HepG2 (cell line): ENCODE results near the gene TSC22D4. TPM values are rescaled to one million over a fixed set of nuclear protein-coding genes. Genes with fewer than 3 reads are reported as not detected.

Source experiments
- AKAP8 ChIP-seq: sonication (generic); formaldehyde crosslinking; IDR thresholded peaks from 2 replicates; pipeline ENCODE4 v1.5.1; 2020; ENCODE audit warnings: mild to moderate bottlenecking, missing genetic modification reagents
- BHLHE40 ChIP-seq: IDR thresholded peaks from 2 replicates; pipeline ENCODE4 v1.6.1; 2011; ENCODE audit warnings: low read length, improper control_type of control experiment
- NFIC ChIP-seq: IDR thresholded peaks from 2 replicates; pipeline ENCODE4 v1.6.1; 2012; ENCODE audit warnings: mild to moderate bottlenecking, low read length, inconsistent platforms
- NRL ChIP-seq: sonication (generic); formaldehyde crosslinking; IDR thresholded peaks from 2 replicates; pipeline ENCODE4 v1.5.0; 2020; ENCODE audit warnings: missing genetic modification reagents, mild to moderate bottlenecking, moderate library complexity, borderline replicate concordance
- POLR2G ChIP-seq: fragments of 200-400 bp; formaldehyde crosslinking; IDR thresholded peaks from 2 replicates; pipeline ENCODE4 v1.6.1; 2018; ENCODE audit warnings: mild to moderate bottlenecking, low read depth, low read length, moderate library complexity
- ZEB1 ChIP-seq: IDR thresholded peaks from 2 replicates; pipeline ENCODE4 v1.6.1; 2012; ENCODE audit warnings: mild to moderate bottlenecking, low read depth, inconsistent platforms; ENCODE audit not compliant: insufficient replicate concordance
- ZFP62 ChIP-seq: sonication (generic); formaldehyde crosslinking; IDR thresholded peaks from 2 replicates; pipeline ENCODE4 v1.4.0; 2020; ENCODE audit warnings: missing genetic modification reagents
- ZNF101 ChIP-seq: sonication (generic); formaldehyde crosslinking; IDR thresholded peaks from 2 replicates; pipeline ENCODE4 v1.4.0; 2020; ENCODE audit warnings: mild to moderate bottlenecking, low read depth, missing genetic modification reagents, borderline replicate concordance
- ZNF205 ChIP-seq: IDR thresholded peaks from 2 replicates; pipeline ENCODE4 v1.6.1; 2018; ENCODE audit warnings: missing biosample characterization, missing genetic modification reagents
- ZNF282 ChIP-seq: fragments of 450-650 bp; IDR thresholded peaks from 2 replicates; pipeline ENCODE4 v1.6.1; 2018; ENCODE audit not compliant: partially characterized antibody
- ZNF329 ChIP-seq: sonication (generic); formaldehyde crosslinking; IDR thresholded peaks from 2 replicates; pipeline ENCODE4 v1.9.0; 2021; ENCODE audit warnings: low read depth, mild to moderate bottlenecking, missing genetic modification reagents
- ZNF781 ChIP-seq: sonication (generic); formaldehyde crosslinking; IDR thresholded peaks from 2 replicates; pipeline ENCODE4 v1.5.1; 2020; ENCODE audit warnings: borderline replicate concordance, mild to moderate bottlenecking, missing genetic modification reagents; ENCODE audit errors: not compliant biosample characterization
- ZSCAN12 ChIP-seq: sonication (generic); formaldehyde crosslinking; IDR thresholded peaks from 2 replicates; pipeline ENCODE4 v1.9.0; 2021; ENCODE audit warnings: mild to moderate bottlenecking, missing genetic modification reagents
- ZSCAN22 ChIP-seq: sonication (generic); formaldehyde crosslinking; IDR thresholded peaks from 2 replicates; pipeline ENCODE4 v1.4.0; 2020; ENCODE audit warnings: mild to moderate bottlenecking, missing genetic modification reagents
- ZSCAN25 ChIP-seq: sonication (generic); formaldehyde crosslinking; IDR thresholded peaks from 2 replicates; pipeline ENCODE4 v1.8.0; 2022; ENCODE audit warnings: mild to moderate bottlenecking, missing genetic modification reagents
- polyA plus RNA-seq, 8 experiments: library from polyadenylated mRNA; depleted of rRNA in 3 of 8; stranded (reverse) in 7 of 8; unstranded in 1 of 8; fragments of >200 nt; fragmentation: Illumina TruSeq in 4 of 8; extraction: Trizol in 4 of 8; gene quantifications; 2 replicates each; pipeline versions ENCODE4 v1.2.1 to v1.2.3, GENCODE V29; 2011 to 2016; ENCODE audit warnings: low read depth in 4 of 8, missing spikeins in 1 of 8, mixed read lengths in 1 of 8; ENCODE audit not compliant: insufficient read depth in 1 of 8
- total RNA-seq, 5 experiments: library from RNA; depleted of rRNA; stranded (reverse); fragments of >200 nt; fragmentation: Illumina TruSeq; extraction: Trizol; gene quantifications; 2 replicates each; pipeline ENCODE4 v1.2.3, GENCODE V29; 2016; ENCODE audit warnings: low read depth in 1 of 5
- TF ChIP-seq, protein P1 (sequence below): sonication (generic); formaldehyde crosslinking; IDR thresholded peaks from 2 replicates; pipeline ENCODE4 v1.4.0; 2020; ENCODE audit warnings: missing genetic modification reagents, borderline replicate concordance
- TF ChIP-seq, protein P2 (sequence below): sonication (generic); formaldehyde crosslinking; IDR thresholded peaks from 2 replicates; pipeline ENCODE4 v1.5.1; 2020; ENCODE audit warnings: mild to moderate bottlenecking, missing genetic modification reagents, borderline replicate concordance
- TF ChIP-seq, protein P3 (sequence below): sonication (generic); formaldehyde crosslinking; IDR thresholded peaks from 2 replicates; pipeline ENCODE4 v1.4.0; 2020; ENCODE audit warnings: missing genetic modification reagents
- TF ChIP-seq, protein P4 (sequence below): sonication (generic); formaldehyde crosslinking; IDR thresholded peaks from 2 replicates; pipeline ENCODE4 v1.4.0; 2020; ENCODE audit warnings: missing genetic modification reagents
- TF ChIP-seq, protein P5 (sequence below): sonication (generic); formaldehyde crosslinking; IDR thresholded peaks from 2 replicates; pipeline ENCODE4 v1.8.0; 2022; ENCODE audit warnings: mild to moderate bottlenecking, missing genetic modification reagents, borderline replicate concordance
- TF ChIP-seq, protein P6 (sequence below): sonication (generic); formaldehyde crosslinking; IDR thresholded peaks from 2 replicates; pipeline ENCODE4 v1.4.0; 2020; ENCODE audit warnings: missing genetic modification reagents

Gene TSC22D4
- total and polyA plus RNA-seq, 2 of the 13 experiments (the other 11 are each of a cell fraction or from before 2014, with no cell fraction given), result 7.7 to 8.7 TPM

DNA sequence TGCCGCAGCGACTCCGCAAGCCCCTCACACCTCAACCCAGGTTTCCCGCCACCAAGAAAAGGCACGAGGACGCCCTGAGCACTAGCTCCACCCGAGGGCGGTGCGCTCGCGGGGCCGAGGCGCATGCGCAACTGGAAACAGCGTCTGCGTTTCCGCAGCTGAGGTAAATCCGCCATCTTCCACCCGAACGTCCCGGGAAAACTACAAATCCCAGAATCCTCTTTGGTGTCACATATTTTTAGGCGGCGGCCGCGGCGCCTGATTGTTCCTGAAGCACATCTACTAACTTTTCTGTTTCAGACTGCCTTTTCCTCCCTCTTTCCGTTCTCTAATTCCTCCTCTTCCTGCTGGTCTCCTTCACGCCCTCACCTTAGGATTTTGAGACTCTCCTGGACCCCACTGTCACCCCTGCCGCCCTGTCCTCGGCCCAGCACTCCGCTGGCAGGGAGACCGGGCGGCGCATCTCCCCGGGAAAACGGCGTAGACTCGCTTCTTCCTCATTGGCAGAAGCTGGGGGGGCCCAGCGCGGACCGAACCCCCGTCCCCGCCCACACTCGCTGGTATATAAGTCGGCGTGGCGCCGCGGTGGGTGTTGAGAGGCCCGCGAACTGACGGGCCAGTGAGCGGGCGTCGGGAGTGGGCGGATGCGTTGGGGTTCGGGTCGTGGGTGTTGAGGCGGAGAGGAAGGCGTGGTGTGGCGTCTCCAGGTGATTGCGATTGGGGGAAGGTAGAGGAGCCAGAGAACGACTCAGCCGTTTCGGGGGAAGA lies 50.6 kb downstream of the TSC22D4 start, which contains the start of gene ZCWPW1 (continued):
- TF ChIP-seq, protein P1, sequence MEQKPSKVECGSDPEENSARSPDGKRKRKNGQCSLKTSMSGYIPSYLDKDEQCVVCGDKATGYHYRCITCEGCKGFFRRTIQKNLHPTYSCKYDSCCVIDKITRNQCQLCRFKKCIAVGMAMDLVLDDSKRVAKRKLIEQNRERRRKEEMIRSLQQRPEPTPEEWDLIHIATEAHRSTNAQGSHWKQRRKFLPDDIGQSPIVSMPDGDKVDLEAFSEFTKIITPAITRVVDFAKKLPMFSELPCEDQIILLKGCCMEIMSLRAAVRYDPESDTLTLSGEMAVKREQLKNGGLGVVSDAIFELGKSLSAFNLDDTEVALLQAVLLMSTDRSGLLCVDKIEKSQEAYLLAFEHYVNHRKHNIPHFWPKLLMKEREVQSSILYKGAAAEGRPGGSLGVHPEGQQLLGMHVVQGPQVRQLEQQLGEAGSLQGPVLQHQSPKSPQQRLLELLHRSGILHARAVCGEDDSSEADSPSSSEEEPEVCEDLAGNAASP, result no peak; the same call in 1 of the 2 replicates
- TF ChIP-seq BHLHE40, result peak; percentile 60
- TF ChIP-seq, protein P2, sequence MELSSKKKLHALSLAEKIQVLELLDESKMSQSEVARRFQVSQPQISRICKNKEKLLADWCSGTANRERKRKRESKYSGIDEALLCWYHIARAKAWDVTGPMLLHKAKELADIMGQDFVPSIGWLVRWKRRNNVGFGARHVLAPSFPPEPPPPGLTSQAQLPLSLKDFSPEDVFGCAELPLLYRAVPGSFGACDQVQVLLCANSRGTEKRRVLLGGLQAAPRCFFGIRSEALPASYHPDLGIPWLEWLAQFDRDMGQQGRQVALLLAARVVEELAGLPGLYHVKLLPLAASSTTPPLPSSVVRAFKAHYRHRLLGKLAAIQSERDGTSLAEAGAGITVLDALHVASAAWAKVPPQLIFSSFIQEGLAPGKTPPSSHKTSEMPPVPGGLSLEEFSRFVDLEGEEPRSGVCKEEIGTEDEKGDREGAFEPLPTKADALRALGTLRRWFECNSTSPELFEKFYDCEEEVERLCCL, result no peak
- peak; percentile 64 for TF ChIP-seq NRL (CRISPR knock-in tag)
- TF ChIP-seq ZNF101 (CRISPR knock-in tag), result no peak; the same call in 1 of the 2 replicates
- TF ChIP-seq, protein P3, sequence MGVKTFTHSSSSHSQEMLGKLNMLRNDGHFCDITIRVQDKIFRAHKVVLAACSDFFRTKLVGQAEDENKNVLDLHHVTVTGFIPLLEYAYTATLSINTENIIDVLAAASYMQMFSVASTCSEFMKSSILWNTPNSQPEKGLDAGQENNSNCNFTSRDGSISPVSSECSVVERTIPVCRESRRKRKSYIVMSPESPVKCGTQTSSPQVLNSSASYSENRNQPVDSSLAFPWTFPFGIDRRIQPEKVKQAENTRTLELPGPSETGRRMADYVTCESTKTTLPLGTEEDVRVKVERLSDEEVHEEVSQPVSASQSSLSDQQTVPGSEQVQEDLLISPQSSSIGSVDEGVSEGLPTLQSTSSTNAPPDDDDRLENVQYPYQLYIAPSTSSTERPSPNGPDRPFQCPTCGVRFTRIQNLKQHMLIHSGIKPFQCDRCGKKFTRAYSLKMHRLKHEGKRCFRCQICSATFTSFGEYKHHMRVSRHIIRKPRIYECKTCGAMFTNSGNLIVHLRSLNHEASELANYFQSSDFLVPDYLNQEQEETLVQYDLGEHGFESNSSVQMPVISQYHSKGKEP (CRISPR knock-in tag), result peak; percentile 57; the same call in 1 of the 2 replicates
- TF ChIP-seq AKAP8 (CRISPR knock-in tag), result 0 out of 2 replicates have a peak, but pooled peaks have one; percentile 12
- TF ChIP-seq ZSCAN25 (CRISPR knock-in tag), result peak; percentile 21; the same call in 1 of the 2 replicates
- TF ChIP-seq, protein P4, sequence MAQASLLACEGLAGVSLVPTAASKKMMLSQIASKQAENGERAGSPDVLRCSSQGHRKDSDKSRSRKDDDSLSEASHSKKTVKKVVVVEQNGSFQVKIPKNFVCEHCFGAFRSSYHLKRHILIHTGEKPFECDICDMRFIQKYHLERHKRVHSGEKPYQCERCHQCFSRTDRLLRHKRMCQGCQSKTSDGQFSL, result peak; percentile 80; the same call in 1 of the 2 replicates
- TF ChIP-seq ZNF781 (CRISPR knock-in tag), result peak; percentile 77
- peak; percentile 28 for TF ChIP-seq ZNF205 (CRISPR knock-in tag)
- TF ChIP-seq, protein P5, sequence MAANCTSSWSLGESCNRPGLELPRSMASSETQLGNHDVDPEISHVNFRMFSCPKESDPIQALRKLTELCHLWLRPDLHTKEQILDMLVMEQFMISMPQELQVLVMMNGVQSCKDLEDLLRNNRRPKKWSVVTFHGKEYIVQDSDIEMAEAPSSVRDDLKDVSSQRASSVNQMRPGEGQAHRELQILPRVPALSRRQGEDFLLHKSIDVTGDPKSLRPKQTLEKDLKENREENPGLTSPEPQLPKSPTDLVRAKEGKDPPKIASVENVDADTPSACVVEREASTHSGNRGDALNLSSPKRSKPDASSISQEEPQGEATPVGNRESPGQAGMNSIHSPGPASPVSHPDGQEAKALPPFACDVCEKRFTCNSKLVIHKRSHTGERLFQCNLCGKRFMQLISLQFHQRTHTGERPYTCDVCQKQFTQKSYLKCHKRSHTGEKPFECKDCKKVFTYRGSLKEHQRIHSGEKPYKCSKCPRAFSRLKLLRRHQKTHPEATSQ (CRISPR knock-in tag), result peak; percentile 56; the same call in 1 of the 2 replicates
- TF ChIP-seq POLR2G, result peak; percentile 97
- no peak for TF ChIP-seq ZNF282
- no peak for TF ChIP-seq ZEB1
- peak; percentile 59; the same call in 1 of the 2 replicates for TF ChIP-seq ZSCAN12 (CRISPR knock-in tag)
- TF ChIP-seq ZFP62 (CRISPR knock-in tag), result no peak
- TF ChIP-seq, protein P6, sequence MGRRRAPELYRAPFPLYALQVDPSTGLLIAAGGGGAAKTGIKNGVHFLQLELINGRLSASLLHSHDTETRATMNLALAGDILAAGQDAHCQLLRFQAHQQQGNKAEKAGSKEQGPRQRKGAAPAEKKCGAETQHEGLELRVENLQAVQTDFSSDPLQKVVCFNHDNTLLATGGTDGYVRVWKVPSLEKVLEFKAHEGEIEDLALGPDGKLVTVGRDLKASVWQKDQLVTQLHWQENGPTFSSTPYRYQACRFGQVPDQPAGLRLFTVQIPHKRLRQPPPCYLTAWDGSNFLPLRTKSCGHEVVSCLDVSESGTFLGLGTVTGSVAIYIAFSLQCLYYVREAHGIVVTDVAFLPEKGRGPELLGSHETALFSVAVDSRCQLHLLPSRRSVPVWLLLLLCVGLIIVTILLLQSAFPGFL (CRISPR knock-in tag), result 0 out of 2 replicates have a peak, but pooled peaks have one; percentile 45
- TF ChIP-seq ZNF329 (CRISPR knock-in tag), result peak; percentile 42; the same call in 1 of the 2 replicates
- 0 out of 2 replicates have a peak, but pooled peaks have one; percentile 6 for TF ChIP-seq ZSCAN22
- TF ChIP-seq NFIC, result no peak
